Calu3 (cell line): ENCODE results near the gene PHF2. TPM values are rescaled to one million over a fixed set of nuclear protein-coding genes. Genes with fewer than 3 reads are reported as not detected.

Source experiments
- BruUV-seq: library from RNA; stranded (reverse); fragments of 400-500 nt; replicated peaks from 2 replicates; lab custom pipeline; 2021; lab: Mats Ljungman, UMichigan
- CTCF ChIA-PET: fragments of 300-600 bp; sonication (Branson Sonifier 250); formaldehyde crosslinking; loops from one replicate; lab custom pipeline; 2022; ENCODE audit warnings: antibody characterized with exemption; lab: Charles Lee
- DNase-seq: peaks from one replicate; pipeline ENCODE4 v3.0.0; 2022
- H3K27ac Mint-ChIP-seq: one replicate; pipeline ENCODE4 v1.8.0; 2022; ENCODE audit warnings: mixed read lengths; ENCODE audit not compliant: unreplicated experiment
- H3K27me3 Mint-ChIP-seq: one replicate; pipeline ENCODE4 v1.8.0; 2022; ENCODE audit warnings: mixed read lengths; ENCODE audit not compliant: unreplicated experiment
- H3K36me3 Mint-ChIP-seq: one replicate; pipeline ENCODE4 v1.8.0; 2022; ENCODE audit warnings: mild to moderate bottlenecking, moderate library complexity, mixed read lengths; ENCODE audit not compliant: insufficient read depth, unreplicated experiment
- H3K4me1 Mint-ChIP-seq: one replicate; pipeline ENCODE4 v1.8.0; 2022; ENCODE audit warnings: mild to moderate bottlenecking, low read depth, mixed read lengths; ENCODE audit not compliant: unreplicated experiment
- H3K4me3 Mint-ChIP-seq: one replicate; pipeline ENCODE4 v1.8.0; 2022; ENCODE audit warnings: mild to moderate bottlenecking, low read depth, moderate library complexity, mixed read lengths; ENCODE audit not compliant: unreplicated experiment
- H3K9me3 Mint-ChIP-seq: one replicate; pipeline ENCODE4 v1.8.0; 2022; ENCODE audit warnings: low read depth, mixed read lengths; ENCODE audit not compliant: unreplicated experiment
- intact Hi-C: fragments of 100-400 bp; cut with micrococcal nuclease; formaldehyde crosslinking; loops from one replicate; pipeline ENCODE4 v1.10.0; 2022; ENCODE audit not compliant: unreplicated experiment
- total RNA-seq: library from RNA; stranded (reverse); gene quantifications from 2 replicates; pipeline ENCODE4 v1.2.3, GENCODE V29; 2022
- TF ChIP-seq, protein P1 (sequence below): fragments of 200-600 bp; IDR thresholded peaks from one replicate; pipeline ENCODE4 v1.8.0; 2022; ENCODE audit warnings: antibody characterized with exemption; ENCODE audit not compliant: unreplicated experiment

PHF2 gene
- total RNA-seq, 1 experiment from 2014 or later: 13.9 TPM

DNA sequence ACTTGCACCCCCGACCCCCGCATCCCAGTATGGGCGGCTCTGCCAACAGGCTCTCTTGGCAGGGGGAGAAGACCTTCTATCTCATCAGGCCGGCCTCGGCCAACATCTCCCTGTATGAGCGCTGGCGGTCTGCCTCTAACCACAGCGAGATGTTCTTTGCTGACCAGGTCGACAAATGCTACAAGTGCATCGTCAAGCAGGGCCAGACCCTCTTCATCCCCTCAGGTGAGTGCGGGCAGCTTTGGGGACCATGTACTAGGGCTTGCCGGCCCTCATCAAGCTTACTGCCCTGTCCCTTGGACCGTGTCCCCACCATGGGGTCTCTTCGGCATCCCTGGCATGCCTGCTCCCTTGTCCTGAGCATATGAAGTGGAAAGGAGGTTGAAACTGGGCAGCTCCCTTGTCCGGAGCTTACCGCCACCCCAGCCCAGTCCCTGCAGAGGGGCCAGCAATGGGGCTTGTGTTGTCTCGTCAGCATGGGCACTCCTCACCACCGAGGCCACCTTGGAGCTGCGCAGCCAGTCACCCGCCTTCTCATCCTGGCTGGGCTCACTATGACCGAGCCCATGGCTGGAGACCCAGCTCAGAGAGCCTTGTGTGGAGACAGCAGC is 78.1 kb downstream of the PHF2 start:
- BruUV-seq: no TSS peak
- Mint-ChIP-seq H3K9me3 (no peaks in the 10 kb centered on the region), H3K27me3 (no peaks in the 10 kb centered on the region), H3K4me3 (no peak overlapping the region), H3K27ac (no peak overlapping the region), H3K4me1 (no peaks in the 10 kb centered on the region), H3K36me3 (peaks cover 5% of the 10 kb centered on the region)
- intact Hi-C loops: no loop called here
- DNase-seq: no peak
- TF ChIP-seq, protein P1, sequence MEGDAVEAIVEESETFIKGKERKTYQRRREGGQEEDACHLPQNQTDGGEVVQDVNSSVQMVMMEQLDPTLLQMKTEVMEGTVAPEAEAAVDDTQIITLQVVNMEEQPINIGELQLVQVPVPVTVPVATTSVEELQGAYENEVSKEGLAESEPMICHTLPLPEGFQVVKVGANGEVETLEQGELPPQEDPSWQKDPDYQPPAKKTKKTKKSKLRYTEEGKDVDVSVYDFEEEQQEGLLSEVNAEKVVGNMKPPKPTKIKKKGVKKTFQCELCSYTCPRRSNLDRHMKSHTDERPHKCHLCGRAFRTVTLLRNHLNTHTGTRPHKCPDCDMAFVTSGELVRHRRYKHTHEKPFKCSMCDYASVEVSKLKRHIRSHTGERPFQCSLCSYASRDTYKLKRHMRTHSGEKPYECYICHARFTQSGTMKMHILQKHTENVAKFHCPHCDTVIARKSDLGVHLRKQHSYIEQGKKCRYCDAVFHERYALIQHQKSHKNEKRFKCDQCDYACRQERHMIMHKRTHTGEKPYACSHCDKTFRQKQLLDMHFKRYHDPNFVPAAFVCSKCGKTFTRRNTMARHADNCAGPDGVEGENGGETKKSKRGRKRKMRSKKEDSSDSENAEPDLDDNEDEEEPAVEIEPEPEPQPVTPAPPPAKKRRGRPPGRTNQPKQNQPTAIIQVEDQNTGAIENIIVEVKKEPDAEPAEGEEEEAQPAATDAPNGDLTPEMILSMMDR: no peak
- CTCF ChIA-PET: no interaction called here

DNA sequence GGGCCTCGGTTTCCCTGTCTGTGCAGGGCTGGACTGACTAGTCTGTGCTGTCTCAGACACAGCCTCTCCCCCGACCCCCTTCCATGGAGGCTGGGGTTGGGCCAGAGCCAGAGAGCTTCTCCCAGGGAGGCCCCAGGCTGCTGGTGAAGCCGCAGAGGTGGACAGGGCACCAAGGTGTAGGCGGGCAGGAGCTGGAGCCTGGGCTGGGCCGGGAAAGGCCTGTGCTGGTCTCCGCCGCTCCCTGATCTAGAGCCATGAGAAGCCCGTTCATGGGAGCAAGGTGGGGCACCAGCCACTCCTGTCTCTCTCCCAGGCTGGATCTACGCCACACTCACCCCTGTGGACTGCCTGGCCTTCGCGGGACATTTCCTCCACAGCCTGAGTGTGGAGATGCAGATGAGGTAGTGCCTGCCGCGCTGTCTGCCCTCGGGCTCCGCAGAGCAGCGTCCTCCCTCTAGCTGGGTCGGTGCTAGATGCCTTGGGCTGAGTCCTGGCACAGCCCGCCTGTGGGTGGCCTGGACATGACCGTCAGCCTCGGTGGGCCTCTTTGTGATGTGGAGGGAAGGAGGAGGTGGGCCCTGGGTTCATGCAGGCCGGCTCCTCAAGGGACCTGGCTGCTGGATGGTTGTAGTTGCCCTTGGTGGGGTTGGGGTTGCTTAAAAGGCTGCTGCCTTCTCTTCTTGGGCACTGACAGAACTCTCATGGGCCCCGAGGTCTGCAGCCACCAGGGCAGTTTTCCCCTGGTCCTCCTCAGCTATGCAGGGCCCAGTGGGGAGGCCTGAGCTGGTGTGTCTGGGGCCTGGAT is 79.4 kb downstream of the PHF2 start:
- intact Hi-C loops: no loop called here
- Mint-ChIP-seq H3K4me3 (no peak overlapping the region), H3K27ac (no peak overlapping the region), H3K27me3 (no peaks in the 10 kb centered on the region), H3K4me1 (no peaks in the 10 kb centered on the region), H3K9me3 (no peaks in the 10 kb centered on the region), H3K36me3 (peaks cover 5% of the 10 kb centered on the region)
- BruUV-seq: no TSS peak
- CTCF ChIA-PET: no interaction called here
- no peak for DNase-seq
- TF ChIP-seq, protein P1: no peak

DNA sequence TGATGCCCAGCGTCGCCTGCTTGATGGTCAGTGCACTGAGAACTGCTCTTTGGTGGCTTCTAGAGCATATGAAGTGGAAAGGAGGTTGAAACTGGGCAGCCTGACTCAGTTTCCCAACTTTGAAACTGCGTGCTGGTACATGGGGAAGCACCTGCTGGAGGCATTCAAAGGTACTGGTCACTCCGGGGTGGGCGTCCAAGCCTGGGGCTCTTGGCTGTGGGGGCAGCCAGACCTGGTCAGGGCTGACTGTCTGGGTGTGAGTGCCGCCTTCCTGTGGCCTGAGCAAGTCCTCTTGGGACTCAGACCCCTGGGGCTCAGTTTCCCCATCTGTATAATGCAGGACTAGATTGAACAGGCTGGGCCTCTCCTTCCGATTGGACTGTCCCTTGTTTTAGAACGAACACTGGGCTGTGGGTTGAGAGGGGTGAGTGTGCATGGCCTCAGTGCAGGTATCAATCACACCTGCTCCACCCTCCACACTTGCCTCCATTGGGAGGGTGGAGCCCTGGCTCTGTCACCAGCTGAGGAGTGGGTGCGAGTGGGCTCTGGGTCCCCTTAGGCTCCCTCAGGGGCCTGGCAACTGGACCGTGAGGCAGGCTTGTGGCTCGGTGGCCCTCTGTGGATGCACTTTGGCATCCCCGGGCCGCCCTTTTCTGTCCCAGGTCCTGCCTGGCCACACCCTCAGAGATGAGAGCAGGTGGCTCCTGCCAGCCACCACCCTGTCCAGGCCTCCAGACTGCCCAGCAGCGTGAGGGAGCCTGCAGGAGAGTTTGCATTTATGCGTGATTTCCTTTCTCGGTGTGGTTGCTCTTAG is 80.2 kb downstream of the PHF2 start:
- CTCF ChIA-PET: no interaction called here
- Mint-ChIP-seq H3K27ac (no peak overlapping the region), H3K27me3 (no peaks in the 10 kb centered on the region), H3K9me3 (no peaks in the 10 kb centered on the region), H3K4me3 (no peak overlapping the region), H3K36me3 (peaks cover 5% of the 10 kb centered on the region), H3K4me1 (no peaks in the 10 kb centered on the region)
- TF ChIP-seq, protein P1: no peak
- no peak for DNase-seq
- no TSS peak for BruUV-seq
- intact Hi-C loops: no loop called here

DNA sequence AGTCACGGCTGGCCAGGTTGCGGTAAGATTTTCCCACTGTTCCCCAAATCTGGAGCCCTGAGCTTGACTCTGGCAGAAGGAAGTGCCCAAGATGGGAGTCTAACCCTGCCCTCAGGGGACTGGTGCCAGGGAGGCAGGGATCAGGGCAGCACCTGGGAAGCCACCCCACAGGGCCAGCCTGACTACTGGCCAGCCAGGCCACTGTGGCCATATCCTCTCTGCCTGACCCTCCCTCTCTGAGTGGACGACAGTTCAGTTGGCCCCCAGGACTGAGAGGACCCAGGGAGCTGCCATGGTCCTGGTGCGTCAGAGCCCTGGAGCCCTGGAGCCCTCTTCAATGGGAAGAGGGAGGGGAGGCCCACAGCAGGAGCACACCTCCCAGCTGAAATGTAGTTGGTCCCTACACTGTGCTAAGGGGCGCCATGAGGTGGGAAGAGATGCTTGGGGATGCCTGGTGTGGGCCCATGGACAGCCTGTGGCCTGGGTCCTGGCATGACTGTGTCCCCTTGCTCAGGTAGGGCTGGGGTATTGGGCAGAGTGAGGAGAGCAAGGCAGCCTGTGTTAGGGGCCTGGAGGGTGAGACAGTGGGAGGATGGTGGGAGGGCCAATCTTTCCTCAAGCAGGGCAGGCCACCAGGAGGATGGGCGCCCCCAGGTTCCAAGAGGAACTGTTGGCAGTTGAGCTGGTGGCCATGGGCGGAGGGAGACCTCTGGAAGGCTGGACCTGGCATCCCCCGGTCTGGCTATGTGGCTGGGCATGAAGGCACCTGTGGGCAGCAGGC is 81.1 kb downstream of the PHF2 start:
- TF ChIP-seq, protein P1: no peak
- no peak for DNase-seq
- Mint-ChIP-seq H3K9me3 (no peaks in the 10 kb centered on the region), H3K27me3 (no peaks in the 10 kb centered on the region), H3K36me3 (peaks cover 5% of the 10 kb centered on the region), H3K4me3 (no peak overlapping the region), H3K27ac (no peak overlapping the region), H3K4me1 (no peaks in the 10 kb centered on the region)
- no TSS peak for BruUV-seq
- CTCF ChIA-PET: no interaction called here
- intact Hi-C loops: no loop called here
